ENCODE data around the gene FN1. TPM values are rescaled to one million over a fixed set of nuclear protein-coding genes. Genes with fewer than 3 reads are reported as not detected.
"Not testable (repeated sequence)": the region's sequence is repeated elsewhere in the genome, so short reads cannot be mapped to it uniquely, and the experiment has no call there.

FN1 gene
- total RNA-seq, 1 donor from 2014 or later: 83.2 TPM

- FAIRE-seq (no peak), DNase-seq (ENCODE audit: low read depth) (no peak)
- H3K36me3 ChIP-seq (ENCODE audit: control insufficient read depth, insufficient read depth, low read length): no peaks in the 10 kb centered on the region
- TF ChIP-seq CTCF (IDR thresholded peaks at IDR 0.05; ENCODE audit: insufficient read depth, low read length, severe bottlenecking): no peak
- no peaks in the 10 kb centered on the region for H3K27me3 ChIP-seq (ENCODE audit: control insufficient read depth, insufficient read depth, low read length)
- H3K4me3 ChIP-seq (ENCODE audit: low read depth, low read length): no peak overlapping the region
Observed at GRCh38 chr2:215415218-215415617, 20.6 kb downstream of the FN1 start.

DNA sequence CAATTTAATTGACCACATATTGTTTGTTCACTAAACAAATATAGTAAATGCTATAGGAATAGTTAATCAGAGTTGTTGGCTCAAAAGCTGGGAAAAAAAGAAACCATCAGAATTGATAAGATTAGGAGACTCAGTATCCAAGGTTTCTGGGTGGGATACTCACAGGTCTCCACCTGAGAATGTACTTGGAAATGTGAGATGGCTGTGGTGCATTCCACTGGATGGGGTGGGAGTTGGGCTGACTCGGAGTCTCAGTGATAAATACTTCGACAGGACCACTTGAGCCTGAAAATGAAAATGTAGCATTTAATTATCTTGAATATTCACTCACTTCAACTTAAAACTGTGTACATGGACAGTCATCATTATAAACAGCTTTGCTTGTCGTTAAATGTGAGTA, 21.2 kb downstream of the FN1 start:
- FAIRE-seq (no peak), DNase-seq (ENCODE audit: low read depth) (no peak)
- Histone ChIP-seq H3K4me3 (ENCODE audit: low read depth, low read length) (no peak overlapping the region), H3K27me3 (ENCODE audit: control insufficient read depth, insufficient read depth, low read length) (no peaks in the 10 kb centered on the region), H3K36me3 (ENCODE audit: control insufficient read depth, insufficient read depth, low read length) (no peaks in the 10 kb centered on the region)
- no peak for TF ChIP-seq CTCF (IDR thresholded peaks at IDR 0.05; ENCODE audit: insufficient read depth, low read length, severe bottlenecking)

GRCh38 chr2:215413974-215414373, 21.9 kb downstream of the FN1 start:
- Histone ChIP-seq H3K36me3 (ENCODE audit: control insufficient read depth, insufficient read depth, low read length) (no peaks in the 10 kb centered on the region), H3K4me3 (ENCODE audit: low read depth, low read length) (no peak overlapping the region), H3K27me3 (ENCODE audit: control insufficient read depth, insufficient read depth, low read length) (no peaks in the 10 kb centered on the region)
- TF ChIP-seq CTCF (IDR thresholded peaks at IDR 0.05; ENCODE audit: insufficient read depth, low read length, severe bottlenecking): no peak
- DNase-seq (ENCODE audit: low read depth): no peak
- FAIRE-seq: no peak

- Histone ChIP-seq H3K27me3 (ENCODE audit: control insufficient read depth, insufficient read depth, low read length) (no peaks in the 10 kb centered on the region), H3K4me3 (ENCODE audit: low read depth, low read length) (no peak overlapping the region), H3K36me3 (ENCODE audit: control insufficient read depth, insufficient read depth, low read length) (no peaks in the 10 kb centered on the region)
- FAIRE-seq (no peak), DNase-seq (ENCODE audit: low read depth) (no peak)
- no peak for TF ChIP-seq CTCF (IDR thresholded peaks at IDR 0.05; ENCODE audit: insufficient read depth, low read length, severe bottlenecking)
Observed at GRCh38 chr2:215413484-215413777, 22.4 kb downstream of the FN1 start.

GRCh38 chr2:215411941-215412743, 23.7 kb downstream of the FN1 start:
- DNase-seq (ENCODE audit: low read depth) (no peak), FAIRE-seq (no peak)
- no peak overlapping the region for H3K4me3 ChIP-seq (ENCODE audit: low read depth, low read length)
- no peaks in the 10 kb centered on the region for H3K36me3 ChIP-seq (ENCODE audit: control insufficient read depth, insufficient read depth, low read length)
- no peaks in the 10 kb centered on the region for H3K27me3 ChIP-seq (ENCODE audit: control insufficient read depth, insufficient read depth, low read length)
- no peak for TF ChIP-seq CTCF (IDR thresholded peaks at IDR 0.05; ENCODE audit: insufficient read depth, low read length, severe bottlenecking)

DNA sequence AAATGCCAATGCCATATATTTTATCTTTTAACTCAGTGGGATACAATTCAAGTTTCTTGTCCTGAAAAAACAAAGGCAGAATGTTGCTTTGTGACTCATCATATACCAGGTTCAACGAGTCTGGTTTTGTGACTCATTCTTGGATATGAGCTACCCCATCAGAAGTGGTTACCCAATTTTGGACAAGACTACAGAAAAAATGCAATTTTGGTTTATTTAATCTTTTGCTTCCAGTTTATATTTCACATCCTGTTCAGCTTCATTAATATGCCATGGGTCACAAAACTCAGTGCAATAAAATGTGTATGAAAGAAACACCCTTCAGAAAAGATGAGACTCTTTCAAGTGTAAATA, 25.0 kb downstream of the FN1 start:
- DNase-seq (ENCODE audit: low read depth) (peak; percentile 93), FAIRE-seq (no peak)
- no peak for TF ChIP-seq CTCF (IDR thresholded peaks at IDR 0.05; ENCODE audit: insufficient read depth, low read length, severe bottlenecking)
- Histone ChIP-seq H3K27me3 (ENCODE audit: control insufficient read depth, insufficient read depth, low read length) (no peaks in the 10 kb centered on the region), H3K4me3 (ENCODE audit: low read depth, low read length) (no peak overlapping the region), H3K36me3 (ENCODE audit: control insufficient read depth, insufficient read depth, low read length) (peaks cover 1% of the 10 kb centered on the region)

DNA sequence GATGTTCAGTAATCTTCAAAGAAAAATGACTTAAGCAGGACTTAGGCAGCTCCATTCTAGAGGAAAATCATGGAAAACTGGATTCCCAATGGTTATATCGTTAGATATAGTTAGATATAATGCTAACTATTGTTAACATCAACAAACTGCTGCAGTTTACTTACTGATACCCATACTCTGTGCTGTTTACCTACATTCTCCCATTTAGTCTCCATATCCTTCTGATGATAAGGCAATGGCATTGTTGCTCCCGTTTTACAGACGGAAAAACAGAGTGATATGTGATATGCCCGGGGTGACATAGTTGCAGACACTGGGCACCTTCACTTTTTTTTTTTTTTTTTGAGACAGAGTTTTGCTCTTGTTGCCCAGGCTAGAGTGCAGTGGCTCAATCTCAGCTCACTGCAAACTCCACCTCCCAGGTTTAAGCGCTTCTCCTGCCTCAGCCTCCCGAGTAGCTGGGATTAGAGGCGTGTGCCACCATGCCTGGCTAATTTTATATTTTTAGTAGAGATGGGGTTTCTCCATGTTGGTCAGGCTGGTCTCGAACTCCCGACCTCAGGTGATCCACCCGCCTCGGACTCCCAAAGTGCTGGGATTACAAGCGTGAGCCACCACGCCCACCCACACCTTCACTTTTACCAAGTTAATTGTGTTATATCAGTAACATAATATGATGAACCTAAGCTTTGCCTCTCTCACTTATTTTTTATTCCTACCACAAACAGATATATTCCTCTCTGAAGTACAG, 25.5 kb downstream of the FN1 start:
- H3K4me3 ChIP-seq (ENCODE audit: low read depth, low read length); H3K36me3 ChIP-seq (ENCODE audit: control insufficient read depth, insufficient read depth, low read length); FAIRE-seq; H3K27me3 ChIP-seq (ENCODE audit: control insufficient read depth, insufficient read depth, low read length); DNase-seq (ENCODE audit: low read depth): not testable (repeated sequence)
